H9 (cell line): ENCODE data around the gene P2RY8. TPM values are rescaled to one million over a fixed set of nuclear protein-coding genes. Genes with fewer than 3 reads are reported as not detected.

Source experiments
- DNase-seq: peaks from one replicate; pipeline ENCODE4 v3.0.0-alpha.2; 2017
- H2AFZ ChIP-seq: one replicate; pipeline ENCODE4 v1.6.1; 2013; ENCODE audit warnings: mild to moderate bottlenecking, low read length, control low read depth, moderate library complexity
- H2AK5ac ChIP-seq: 2 replicates; pipeline ENCODE4 v1.6.1; 2013; ENCODE audit warnings: low read length, control low read depth, mixed read lengths; ENCODE audit not compliant: insufficient read length
- H2BK120ac ChIP-seq: one replicate; pipeline ENCODE4 v1.6.1; 2013; ENCODE audit warnings: low read depth, mild to moderate bottlenecking, low read length, control low read depth, inconsistent platforms; ENCODE audit not compliant: poor library complexity, severe bottlenecking
- H2BK12ac ChIP-seq: 2 replicates; pipeline ENCODE4 v1.6.1; 2013; ENCODE audit warnings: low read length, control low read depth, mixed read lengths, low read depth; ENCODE audit not compliant: insufficient read length
- H2BK15ac ChIP-seq: 2 replicates; pipeline ENCODE4 v1.6.1; 2013; ENCODE audit warnings: low read depth, low read length, control low read depth
- H2BK20ac ChIP-seq: one replicate; pipeline ENCODE4 v1.6.1; 2013; ENCODE audit warnings: low read depth, mild to moderate bottlenecking, low read length, control low read depth, inconsistent platforms; ENCODE audit not compliant: poor library complexity, severe bottlenecking
- H2BK5ac ChIP-seq: 2 replicates; pipeline ENCODE4 v1.6.1; 2013; ENCODE audit warnings: low read length, control low read depth, mixed read lengths; ENCODE audit not compliant: insufficient read length
- H3K14ac ChIP-seq: 2 replicates; pipeline ENCODE4 v1.6.1; 2013; ENCODE audit warnings: low read length, control low read depth; ENCODE audit not compliant: insufficient read depth
- H3K18ac ChIP-seq: 2 replicates; pipeline ENCODE4 v1.6.1; 2013; ENCODE audit warnings: low read depth, mild to moderate bottlenecking, mixed read lengths, low read length, control low read depth; ENCODE audit not compliant: insufficient read length
- H3K23ac ChIP-seq: 2 replicates; pipeline ENCODE4 v1.6.1; 2013; ENCODE audit warnings: low read length, control low read depth, mixed read lengths, low read depth; ENCODE audit not compliant: insufficient read length
- H3K23me2 ChIP-seq: 2 replicates; pipeline ENCODE4 v1.6.1; 2013; ENCODE audit warnings: low read depth, mild to moderate bottlenecking, mixed read lengths, low read length, control low read depth; ENCODE audit not compliant: insufficient read length, poor library complexity, severe bottlenecking
- H3K27ac ChIP-seq: 2 replicates; pipeline ENCODE4 v1.5.1; 2013; ENCODE audit warnings: low read length, control low read depth, mixed read lengths, low read depth; ENCODE audit not compliant: insufficient read length
- H3K27me3 ChIP-seq: 2 replicates; pipeline ENCODE4 v1.6.1; 2013; ENCODE audit warnings: low read length, control low read depth, inconsistent platforms; ENCODE audit not compliant: insufficient read depth
- H3K4ac ChIP-seq: 2 replicates; pipeline ENCODE4 v1.6.1; 2013; ENCODE audit warnings: low read depth, mild to moderate bottlenecking, control low read depth, inconsistent platforms, low read length, moderate library complexity
- H3K4me1 ChIP-seq: 2 replicates; pipeline ENCODE4 v1.6.1; 2013; ENCODE audit warnings: low read length, control low read depth, inconsistent platforms; ENCODE audit not compliant: insufficient read depth
- H3K4me2 ChIP-seq: 2 replicates; pipeline ENCODE4 v1.6.1; 2013; ENCODE audit warnings: low read length, control low read depth, mixed read lengths; ENCODE audit not compliant: insufficient read length, insufficient read depth
- H3K56ac ChIP-seq: 2 replicates; pipeline ENCODE4 v1.6.1; 2013; ENCODE audit warnings: low read depth, mild to moderate bottlenecking, mixed read lengths, low read length, control low read depth; ENCODE audit not compliant: insufficient read length
- H3K79me1 ChIP-seq: 2 replicates; pipeline ENCODE4 v1.6.1; 2013; ENCODE audit warnings: low read depth, mild to moderate bottlenecking, moderate library complexity, low read length, control low read depth, inconsistent platforms; ENCODE audit not compliant: insufficient read depth, poor library complexity, severe bottlenecking
- H3K79me2 ChIP-seq: 2 replicates; pipeline ENCODE4 v1.6.1; 2013; ENCODE audit warnings: low read length, control low read depth, inconsistent platforms; ENCODE audit not compliant: insufficient read depth
- H3K9ac ChIP-seq: 2 replicates; pipeline ENCODE4 v1.6.1; 2013; ENCODE audit warnings: low read length, control low read depth, mixed read lengths; ENCODE audit not compliant: insufficient read length; ENCODE audit errors: extremely low read depth
- H3K9me3 ChIP-seq: one replicate; pipeline ENCODE4 v1.6.1; 2013; ENCODE audit warnings: low read depth, low read length, inconsistent platforms; ENCODE audit not compliant: control insufficient read depth
- H3T11ph ChIP-seq: one replicate; pipeline ENCODE4 v1.6.1; 2013; ENCODE audit warnings: mild to moderate bottlenecking, low read length, control low read depth, inconsistent platforms
- H4K20me1 ChIP-seq: one replicate; pipeline ENCODE4 v1.6.1; 2013; ENCODE audit not compliant: control insufficient read depth, insufficient read length, insufficient read depth
- H4K5ac ChIP-seq: 2 replicates; pipeline ENCODE4 v1.6.1; 2013; ENCODE audit warnings: low read depth, mild to moderate bottlenecking, mixed read lengths, low read length, control low read depth; ENCODE audit not compliant: insufficient read length
- H4K8ac ChIP-seq: replicated peaks from 2 replicates; pipeline ENCODE4 v1.6.1; 2013; ENCODE audit warnings: low read length, control low read depth, mixed read lengths, low read depth; ENCODE audit not compliant: insufficient read length
- H4K91ac ChIP-seq: 2 replicates; pipeline ENCODE4 v1.6.1; 2013; ENCODE audit warnings: low read depth, mild to moderate bottlenecking, moderate library complexity, mixed read lengths, low read length, control low read depth; ENCODE audit not compliant: insufficient read length
- H3K27ac Mint-ChIP-seq, 3 experiments: 2 replicates in 2 of 3; 3 replicates in 1 of 3; pipeline ENCODE4 v1.8.0; 2020 to 2021; ENCODE audit warnings: mixed read lengths in 3 of 3, mild to moderate bottlenecking in 1 of 3, moderate library complexity in 1 of 3
- H3K27me3 Mint-ChIP-seq: 2 replicates; pipeline ENCODE4 v1.8.0; 2021; ENCODE audit warnings: low read depth, mild to moderate bottlenecking, moderate library complexity, mixed read lengths
- H3K36me3 Mint-ChIP-seq, 3 experiments: 2 replicates in 2 of 3; 3 replicates in 1 of 3; pipeline ENCODE4 v1.8.0; 2020 to 2021; ENCODE audit warnings: low read depth in 3 of 3, mixed read lengths in 3 of 3; ENCODE audit not compliant: insufficient read depth in 1 of 3
- H3K4me1 Mint-ChIP-seq, 2 experiments: 2 replicates each; pipeline ENCODE4 v1.8.0; 2020; ENCODE audit warnings: mixed read lengths in 2 of 2
- H3K4me3 Mint-ChIP-seq, 2 experiments: 2 replicates in 1 of 2; 3 replicates in 1 of 2; pipeline ENCODE4 v1.8.0; 2020 to 2021; ENCODE audit warnings: mild to moderate bottlenecking in 2 of 2, mixed read lengths in 2 of 2, moderate library complexity in 1 of 2
- H3K9me3 Mint-ChIP-seq, 2 experiments: 2 replicates in 1 of 2; 3 replicates in 1 of 2; pipeline ENCODE4 v1.8.0; 2020; ENCODE audit warnings: mild to moderate bottlenecking in 2 of 2, mixed read lengths in 2 of 2, moderate library complexity in 1 of 2
- WGBS: extraction: QIAGEN DNeasy Blood & Tissue Kit; methylation state at CpG from one replicate; pipeline ENCODE4 v1.1.7; 2013; ENCODE audit warnings: missing lambda C conversion rate, low lambda C conversion rate, mixed read lengths; ENCODE audit not compliant: insufficient read length; ENCODE audit errors: extremely low coverage; 5-methylcytosine and 5-hydroxymethylcytosine counted together
- long read RNA-seq: library from polyadenylated mRNA; unstranded; transcript quantifications from one replicate; pipeline ENCODE4 v2.0.0, GENCODE V29; 2020
- total RNA-seq: library from RNA; stranded (reverse); gene quantifications from 2 replicates; pipeline ENCODE4 v1.2.1, GENCODE V29; 2021
- TF ChIP-seq, protein P1 (sequence below): fragments of 200-600 bp; sonication (generic); conservative IDR thresholded peaks from 3 replicates; pipeline ENCODE4 v1.8.0; 2021; ENCODE audit warnings: antibody characterized with exemption, mild to moderate bottlenecking

Gene P2RY8, protein sequence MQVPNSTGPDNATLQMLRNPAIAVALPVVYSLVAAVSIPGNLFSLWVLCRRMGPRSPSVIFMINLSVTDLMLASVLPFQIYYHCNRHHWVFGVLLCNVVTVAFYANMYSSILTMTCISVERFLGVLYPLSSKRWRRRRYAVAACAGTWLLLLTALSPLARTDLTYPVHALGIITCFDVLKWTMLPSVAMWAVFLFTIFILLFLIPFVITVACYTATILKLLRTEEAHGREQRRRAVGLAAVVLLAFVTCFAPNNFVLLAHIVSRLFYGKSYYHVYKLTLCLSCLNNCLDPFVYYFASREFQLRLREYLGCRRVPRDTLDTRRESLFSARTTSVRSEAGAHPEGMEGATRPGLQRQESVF
- total RNA-seq = not detected in 2 replicates
- long read RNA-seq = 0 reads

DNA sequence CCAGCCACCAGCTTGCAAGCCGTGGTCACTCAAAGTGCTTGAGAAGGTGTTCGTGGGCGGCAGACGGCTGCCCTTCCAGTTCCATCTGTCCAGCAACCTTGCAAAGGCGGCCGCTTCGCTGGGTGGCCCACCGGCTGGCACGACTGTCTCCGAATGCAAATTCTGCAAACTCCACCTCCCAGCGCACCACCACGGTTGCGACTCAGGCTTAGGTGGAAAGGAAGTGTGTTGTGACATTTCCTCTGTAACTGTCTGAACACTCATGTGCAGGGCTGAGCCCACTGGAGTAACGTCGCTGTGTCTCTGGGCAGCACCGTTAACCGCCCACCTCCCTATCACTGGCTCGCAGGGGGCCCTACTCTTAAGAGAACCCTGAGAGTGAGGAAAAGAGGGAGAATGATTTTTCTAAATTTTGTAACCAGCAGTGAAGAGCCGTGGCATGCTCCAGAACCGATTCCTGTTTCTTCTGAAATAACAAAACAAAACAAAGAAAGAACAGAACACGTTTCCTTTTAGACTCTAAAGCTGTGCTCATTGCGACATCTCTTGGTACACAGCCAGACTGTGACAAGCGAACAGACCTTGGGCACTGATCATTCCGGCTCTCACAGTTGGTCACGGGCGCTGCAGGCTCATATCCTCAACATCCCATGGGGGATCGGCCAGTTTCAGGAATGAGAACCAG is at the start of gene P2RY8:
Gene P2RY8 (minus strand): TSS at position 155 of the 685 bp plus-strand sequence. CDS start 70,627 bp downstream, outside the sequence.
- Mint-ChIP-seq H3K27me3 (no peaks in the 10 kb centered on the region), H3K27ac (no peak within 1 kb of the TSS; a peak in 1 of 7 replicates), H3K9me3 (no peaks in the 10 kb centered on the region), H3K4me1 (0 out of 4 replicates have a peak, but pooled peaks cover 0 to 3% of the 10 kb centered on the region in 2 experiments), H3K4me3 (no peak within 1 kb of the TSS), H3K36me3 (no peaks in the 10 kb centered on the region)
- Histone ChIP-seq H3T11ph (no peak within 1 kb of the TSS), H2BK5ac (no peak within 1 kb of the TSS), H3K23me2 (no peaks in the 10 kb centered on the region), H3K4me1 (no peaks in the 10 kb centered on the region), H3K4me2 (no peak within 1 kb of the TSS), H2BK12ac (no peak within 1 kb of the TSS), H3K23ac (no peak within 1 kb of the TSS), H3K27me3 (no peaks in the 10 kb centered on the region), H4K8ac (no peak within 1 kb of the TSS), H3K56ac (no peak within 1 kb of the TSS), H3K18ac (no peak within 1 kb of the TSS), H4K5ac (no peak within 1 kb of the TSS), H2AK5ac (no peak within 1 kb of the TSS), H3K9ac (no peak within 1 kb of the TSS), H3K14ac (no peak within 1 kb of the TSS), H2BK15ac (no peak within 1 kb of the TSS), H3K79me1 (no peaks in the 10 kb centered on the region), H4K20me1 (no peaks in the 10 kb centered on the region), H3K9me3 (no peaks in the 10 kb centered on the region), H4K91ac (no peak within 1 kb of the TSS), H2BK20ac (no peak within 1 kb of the TSS), H3K4ac (no peak within 1 kb of the TSS), H2BK120ac (no peak within 1 kb of the TSS), H3K27ac (no peak within 1 kb of the TSS), H2AFZ (no peak within 1 kb of the TSS), H3K79me2 (no peaks in the 10 kb centered on the region)
- TF ChIP-seq, protein P1, sequence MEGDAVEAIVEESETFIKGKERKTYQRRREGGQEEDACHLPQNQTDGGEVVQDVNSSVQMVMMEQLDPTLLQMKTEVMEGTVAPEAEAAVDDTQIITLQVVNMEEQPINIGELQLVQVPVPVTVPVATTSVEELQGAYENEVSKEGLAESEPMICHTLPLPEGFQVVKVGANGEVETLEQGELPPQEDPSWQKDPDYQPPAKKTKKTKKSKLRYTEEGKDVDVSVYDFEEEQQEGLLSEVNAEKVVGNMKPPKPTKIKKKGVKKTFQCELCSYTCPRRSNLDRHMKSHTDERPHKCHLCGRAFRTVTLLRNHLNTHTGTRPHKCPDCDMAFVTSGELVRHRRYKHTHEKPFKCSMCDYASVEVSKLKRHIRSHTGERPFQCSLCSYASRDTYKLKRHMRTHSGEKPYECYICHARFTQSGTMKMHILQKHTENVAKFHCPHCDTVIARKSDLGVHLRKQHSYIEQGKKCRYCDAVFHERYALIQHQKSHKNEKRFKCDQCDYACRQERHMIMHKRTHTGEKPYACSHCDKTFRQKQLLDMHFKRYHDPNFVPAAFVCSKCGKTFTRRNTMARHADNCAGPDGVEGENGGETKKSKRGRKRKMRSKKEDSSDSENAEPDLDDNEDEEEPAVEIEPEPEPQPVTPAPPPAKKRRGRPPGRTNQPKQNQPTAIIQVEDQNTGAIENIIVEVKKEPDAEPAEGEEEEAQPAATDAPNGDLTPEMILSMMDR = no peak
- WGBS = no CpG with 5 or more reads among the region's 27 CpGs
- DNase-seq = no peak
